ENCODE measurements around the gene FCHO1. TPM values are rescaled to one million over a fixed set of nuclear protein-coding genes. Genes with fewer than 3 reads are reported as not detected.
A peak's percentile ranks its signal among the peaks of the same experiment; 100 is the strongest.

FCHO1 gene
- total RNA-seq, 4 donors from 2014 or later: 2.3 to 41.3 (median 5.3) TPM

DNA sequence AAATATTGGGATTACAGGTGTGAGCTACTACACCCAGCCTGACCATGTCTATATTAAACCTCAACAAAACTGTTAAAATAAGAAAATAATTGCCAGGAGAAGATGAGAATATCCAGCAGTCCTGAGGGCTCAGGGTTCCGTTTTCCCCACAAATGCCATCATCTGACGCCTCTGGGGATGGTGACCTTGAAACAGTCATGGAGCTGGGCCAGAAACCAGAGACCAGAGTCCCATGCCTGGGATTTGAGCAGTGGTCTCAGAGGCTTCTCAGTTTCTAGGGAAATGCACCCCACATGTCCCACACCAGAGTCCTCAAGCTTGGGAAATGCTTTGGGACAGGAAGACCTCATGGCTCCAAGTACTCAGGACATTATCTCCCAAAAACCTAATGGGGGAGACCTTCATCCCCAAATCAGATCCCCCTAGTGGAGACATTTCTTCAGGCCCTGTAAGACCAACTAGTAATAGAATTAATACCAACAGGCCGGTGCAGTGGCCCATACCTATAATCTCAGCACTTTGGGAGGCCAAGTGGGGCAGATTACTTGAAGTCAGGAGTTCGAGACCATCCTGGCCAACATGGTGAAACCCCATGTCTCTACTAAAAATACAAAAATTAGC, 34.9 kb upstream of the FCHO1 start:
- Histone ChIP-seq H3K27ac (no peak overlapping the region), H3K4me3 (no peak overlapping the region), H3K4me1 (peaks cover 8 to 26% (median 11%) of the 10 kb centered on the region in 4 donors), H3K9me3 (no peaks in the 10 kb centered on the region), H3K36me3 (no peaks in the 10 kb centered on the region), H3K27me3 (no peaks in the 10 kb centered on the region)
- DNase-seq: no peak
- TF ChIP-seq POLR2A (IDR thresholded peaks at IDR 0.05): no peak
- TF ChIP-seq, protein P1, sequence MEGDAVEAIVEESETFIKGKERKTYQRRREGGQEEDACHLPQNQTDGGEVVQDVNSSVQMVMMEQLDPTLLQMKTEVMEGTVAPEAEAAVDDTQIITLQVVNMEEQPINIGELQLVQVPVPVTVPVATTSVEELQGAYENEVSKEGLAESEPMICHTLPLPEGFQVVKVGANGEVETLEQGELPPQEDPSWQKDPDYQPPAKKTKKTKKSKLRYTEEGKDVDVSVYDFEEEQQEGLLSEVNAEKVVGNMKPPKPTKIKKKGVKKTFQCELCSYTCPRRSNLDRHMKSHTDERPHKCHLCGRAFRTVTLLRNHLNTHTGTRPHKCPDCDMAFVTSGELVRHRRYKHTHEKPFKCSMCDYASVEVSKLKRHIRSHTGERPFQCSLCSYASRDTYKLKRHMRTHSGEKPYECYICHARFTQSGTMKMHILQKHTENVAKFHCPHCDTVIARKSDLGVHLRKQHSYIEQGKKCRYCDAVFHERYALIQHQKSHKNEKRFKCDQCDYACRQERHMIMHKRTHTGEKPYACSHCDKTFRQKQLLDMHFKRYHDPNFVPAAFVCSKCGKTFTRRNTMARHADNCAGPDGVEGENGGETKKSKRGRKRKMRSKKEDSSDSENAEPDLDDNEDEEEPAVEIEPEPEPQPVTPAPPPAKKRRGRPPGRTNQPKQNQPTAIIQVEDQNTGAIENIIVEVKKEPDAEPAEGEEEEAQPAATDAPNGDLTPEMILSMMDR (IDR thresholded peaks at IDR 0.05): no peak

DNA sequence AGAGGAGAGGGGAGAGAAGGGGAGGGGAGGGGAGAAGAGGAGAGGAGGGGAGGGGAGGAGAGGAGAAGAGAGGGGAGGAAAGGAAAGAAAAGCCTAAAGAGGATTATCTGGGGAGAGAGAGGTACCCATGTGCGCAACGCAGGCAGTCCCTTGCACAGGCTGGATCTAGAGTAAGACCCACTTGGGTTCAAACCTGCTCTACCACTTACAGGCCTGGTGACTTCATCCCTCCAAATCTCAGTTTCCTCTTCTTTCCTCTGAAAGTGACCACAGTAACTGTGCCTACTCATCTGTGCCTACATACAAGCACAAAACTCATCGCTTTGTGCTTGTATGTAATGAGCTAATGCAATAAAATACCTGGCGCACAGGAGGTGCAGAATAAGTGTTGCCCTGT, 32.7 kb upstream of the FCHO1 start:
- Histone ChIP-seq H3K4me3 (no peak overlapping the region), H3K9me3 (no peaks in the 10 kb centered on the region), H3K36me3 (peaks cover 0 to 5% (median 0%) of the 10 kb centered on the region in 3 donors), H3K27me3 (no peaks in the 10 kb centered on the region), H3K27ac (no peak overlapping the region), H3K4me1 (peaks cover 8 to 41% (median 15%) of the 10 kb centered on the region in 4 donors)
- no peak for DNase-seq
- no peak for TF ChIP-seq POLR2A (IDR thresholded peaks at IDR 0.05)
- TF ChIP-seq, protein P1 (IDR thresholded peaks at IDR 0.05): no peak

- Histone ChIP-seq H3K9me3 (no peaks in the 10 kb centered on the region), H3K4me3 (peak within 1 kb of the TSS; percentile 86 to 97 (median 92)), H3K4me1 (peaks cover 8 to 41% (median 15%) of the 10 kb centered on the region in 4 donors), H3K27me3 (no peaks in the 10 kb centered on the region), H3K27ac (peak within 1 kb of the TSS; percentile 62 to 87 (median 76)), H3K36me3 (peaks cover 0 to 11% (median 0%) of the 10 kb centered on the region in 3 donors)
- peak; percentile 52 to 72 for TF ChIP-seq POLR2A (IDR thresholded peaks at IDR 0.05)
- TF ChIP-seq, protein P1 (IDR thresholded peaks at IDR 0.05): no peak
- DNase-seq: peak; percentile 51 to 77 (median 73)
Observed at GRCh38 chr19:17718947-17719711, 32.1 kb upstream of the FCHO1 start, which contains the start of gene MAP1S. Gene MAP1S, plus strand, starts transcription at chr19:17719480. Its CDS starts 23 bp downstream, at chr19:17719503.

DNA sequence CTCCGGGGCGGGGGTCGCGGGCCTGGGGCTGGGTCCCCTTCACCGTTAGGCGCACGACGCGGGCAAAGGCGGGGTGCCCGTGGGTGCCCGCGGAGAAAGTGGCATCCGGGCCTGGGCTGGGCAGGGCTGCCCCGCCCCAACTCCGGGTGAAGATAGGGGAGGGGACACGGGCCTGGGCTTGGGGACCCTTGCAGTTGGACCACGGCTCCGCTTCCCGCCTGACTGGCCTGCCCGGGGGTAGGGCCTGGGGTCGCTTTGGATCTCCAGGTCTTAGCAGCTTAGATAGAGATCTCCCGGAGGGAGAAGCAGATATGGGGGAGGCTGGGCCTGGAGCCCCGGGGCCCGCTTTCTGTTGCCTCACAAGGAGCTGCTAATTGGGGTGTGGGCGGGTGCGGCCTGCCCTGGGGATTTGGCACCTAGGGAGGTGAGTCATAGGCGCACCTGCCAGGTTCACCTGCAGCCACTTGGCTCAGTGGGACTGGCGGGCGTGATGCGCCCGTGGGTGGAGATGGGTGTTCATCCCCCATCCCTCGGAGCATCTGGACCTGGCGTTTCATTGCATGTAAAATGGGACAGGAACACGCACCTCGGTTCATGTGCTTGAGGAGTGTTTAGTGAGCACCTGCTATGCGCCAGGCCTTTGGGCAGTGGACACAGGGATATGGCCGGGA, 31.4 kb upstream of the FCHO1 start:
- H3K27ac ChIP-seq: peak overlapping the region; percentile 62 to 87 (median 76)
- peak in 2 of 3 donors; percentile 69 to 75 for DNase-seq

DNA sequence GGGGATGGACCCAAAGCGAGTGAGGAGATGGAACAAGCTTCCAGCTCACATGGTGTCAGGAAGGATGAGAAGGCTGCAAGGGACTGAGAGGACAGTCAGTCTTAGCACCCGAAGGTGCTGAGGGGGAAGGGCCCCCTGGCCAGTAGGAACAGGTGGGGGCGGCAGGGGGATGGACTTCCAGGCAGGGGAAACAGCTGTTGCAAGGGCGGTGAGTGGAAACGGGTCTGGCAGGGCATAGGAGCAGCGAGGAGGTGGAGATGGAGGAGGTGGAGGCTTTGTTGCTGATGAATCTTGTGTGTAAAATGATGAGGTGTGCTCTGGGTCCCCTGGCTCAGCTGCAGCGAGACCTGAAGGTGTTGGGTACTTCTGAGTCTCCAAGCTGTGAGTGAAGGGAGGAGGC, 30.8 kb upstream of the FCHO1 start:
- no peaks in the 10 kb centered on the region for H3K9me3 ChIP-seq
- peak overlapping the region; percentile 86 to 97 (median 92) for H3K4me3 ChIP-seq
- peaks cover 8 to 41% (median 15%) of the 10 kb centered on the region in 4 donors for H3K4me1 ChIP-seq
- DNase-seq: no peak
- peaks cover 0 to 24% (median 0%) of the 10 kb centered on the region in 3 donors for H3K36me3 ChIP-seq
- TF ChIP-seq, protein P1 (IDR thresholded peaks at IDR 0.05): no peak
- TF ChIP-seq POLR2A (IDR thresholded peaks at IDR 0.05): no peak
- peak overlapping the region in 2 of 4 donors; percentile 76 to 87 for H3K27ac ChIP-seq
- H3K27me3 ChIP-seq: no peaks in the 10 kb centered on the region

More for the DNA sequence above, 31.4 kb upstream of the FCHO1 start:
- Histone ChIP-seq H3K36me3 (peaks cover 0 to 19% (median 0%) of the 10 kb centered on the region in 3 donors), H3K27me3 (no peaks in the 10 kb centered on the region), H3K9me3 (no peaks in the 10 kb centered on the region), H3K4me1 (peaks cover 8 to 41% (median 15%) of the 10 kb centered on the region in 4 donors), H3K4me3 (peak overlapping the region; percentile 86 to 97 (median 92))
- TF ChIP-seq, protein P1 (IDR thresholded peaks at IDR 0.05): no peak
- no peak for TF ChIP-seq POLR2A (IDR thresholded peaks at IDR 0.05)

All from Peyer's patch (tissue), 4 donors.